Erythroblast (primary cell): Measurements from ENCODE around the gene KRTAP10-5.

Experiments used
- GATA1 ChIP-seq: IDR thresholded peaks from 2 replicates; pipeline ENCODE4 v1.6.1; 2011; ENCODE audit warnings: low read depth, mild to moderate bottlenecking, control low read depth, low read length, moderate library complexity
- POLR2A ChIP-seq: IDR thresholded peaks from 2 replicates; pipeline ENCODE4 v1.6.1; 2011; ENCODE audit warnings: mild to moderate bottlenecking, low read length

DNA sequence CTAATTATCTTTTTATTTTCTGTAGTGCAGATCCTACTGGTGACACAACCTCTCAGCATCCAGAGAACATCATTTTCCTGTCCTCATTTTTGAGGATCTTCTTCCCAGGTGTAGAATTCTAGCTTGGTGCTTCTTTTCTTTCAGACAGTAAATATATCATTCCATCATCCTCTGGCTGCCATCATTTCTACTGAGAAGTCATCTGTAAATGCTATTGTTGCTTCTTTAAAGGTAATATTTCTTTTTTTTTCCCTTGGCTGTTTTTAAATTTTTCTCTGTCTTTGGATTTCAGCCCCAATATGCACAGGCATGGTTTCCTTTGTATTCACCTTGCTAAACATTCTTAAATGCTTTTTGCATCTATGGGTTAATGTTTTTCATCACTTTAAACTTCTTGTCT is 43.2 kb upstream of the KRTAP10-5 start:
- TF ChIP-seq POLR2A (no peak), GATA1 (no peak)
